H1 (cell line): Measurements from ENCODE around the gene HEATR5A. TPM values are rescaled to one million over a fixed set of nuclear protein-coding genes. Genes with fewer than 3 reads are reported as not detected.

Experiments
- CTCF ChIA-PET: fragments of 300-600 bp; sonication (Branson Sonifier 250); formaldehyde crosslinking; loops from one replicate; lab custom pipeline; 2021; ENCODE audit not compliant: partially characterized antibody; lab: Charles Lee
- POLR2A ChIA-PET: fragments of 300-600 bp; sonication (Branson Sonifier 250); formaldehyde crosslinking; loops from one replicate; lab custom pipeline; 2021; ENCODE audit warnings: inconsistent platforms; ENCODE audit not compliant: partially characterized antibody; lab: Charles Lee
- DNase-seq, 2 experiments: peaks; one replicate each; pipeline versions ENCODE4 v3.0.0 to v3.0.0-alpha.2; 2010 to 2022; ENCODE audit warnings: low spot score in 2 of 2, low read depth in 1 of 2, mixed read lengths in 1 of 2
- FAIRE-seq: peaks from 2 replicates; lab custom pipeline; 2011; peaks lifted over from hg19 to GRCh38; lab: Jason Lieb, UNC
- H2AFZ ChIP-seq: 2 replicates; pipeline ENCODE4 v1.8.1; 2012; ENCODE audit warnings: low read length, inconsistent platforms
- H2AK5ac ChIP-seq: 2 replicates; pipeline ENCODE4 v1.6.1; 2013; ENCODE audit warnings: low read depth, low read length
- H2BK120ac ChIP-seq: replicated peaks from 2 replicates; pipeline ENCODE3; 2013; ENCODE audit warnings: low read depth, low read length, inconsistent platforms
- H2BK12ac ChIP-seq: 2 replicates; pipeline ENCODE4 v1.6.1; 2013; ENCODE audit warnings: low read depth, low read length
- H2BK15ac ChIP-seq: 2 replicates; pipeline ENCODE4 v1.6.1; 2013; ENCODE audit warnings: low read length
- H2BK20ac ChIP-seq: 2 replicates; pipeline ENCODE4 v1.6.1; 2013; ENCODE audit warnings: low read length
- H2BK5ac ChIP-seq: 2 replicates; pipeline ENCODE4 v1.6.1; 2013; ENCODE audit warnings: low read depth, low read length
- H3K14ac ChIP-seq: 2 replicates; pipeline ENCODE4 v1.6.1; 2013; ENCODE audit warnings: inconsistent platforms; ENCODE audit not compliant: insufficient read length
- H3K18ac ChIP-seq: 2 replicates; pipeline ENCODE4 v1.6.1; 2013; ENCODE audit warnings: low read length; ENCODE audit errors: extremely low read depth
- H3K23ac ChIP-seq: 2 replicates; pipeline ENCODE4 v1.6.1; 2013; ENCODE audit warnings: inconsistent platforms; ENCODE audit not compliant: insufficient read length
- H3K23me2 ChIP-seq: 2 replicates; pipeline ENCODE4 v1.6.1; 2013; ENCODE audit warnings: low read depth, low read length
- H3K27ac ChIP-seq: 2 replicates; pipeline ENCODE4 v1.6.1; 2011; ENCODE audit warnings: low read depth, low read length, inconsistent platforms
- H3K27me3 ChIP-seq, 4 experiments: replicated peaks in 1 of 4; 1 replicate in 1 of 4; 2 replicates in 3 of 4; pipeline versions ENCODE4 v1.6.1 to v1.8.1; 2011 to 2013; ENCODE audit warnings: low read length in 3 of 4, mild to moderate bottlenecking in 3 of 4, inconsistent platforms in 2 of 4, mixed read lengths in 2 of 4, moderate library complexity in 1 of 4; ENCODE audit not compliant: control insufficient read depth in 3 of 4, insufficient read depth in 3 of 4; ENCODE audit errors: extremely low read depth in 1 of 4
- H3K36me3 ChIP-seq, 4 experiments: 2 replicates each; pipeline versions ENCODE4 v1.6.1 to v1.8.1; 2011 to 2013; ENCODE audit warnings: mild to moderate bottlenecking in 4 of 4, low read length in 3 of 4, moderate library complexity in 2 of 4, control low read depth in 1 of 4, inconsistent platforms in 1 of 4; ENCODE audit not compliant: insufficient read depth in 4 of 4, control insufficient read depth in 2 of 4
- H3K4ac ChIP-seq: replicated peaks from 2 replicates; pipeline ENCODE3; 2013; ENCODE audit warnings: low read length, low read depth, mixed read lengths, inconsistent platforms; ENCODE audit not compliant: insufficient read length
- H3K4me1 ChIP-seq, 4 experiments: replicated peaks in 1 of 4; 1 replicate in 1 of 4; 2 replicates in 3 of 4; pipeline versions ENCODE4 v1.6.1 to v1.8.1; 2011 to 2013; ENCODE audit warnings: low read length in 3 of 4, inconsistent platforms in 2 of 4, mixed read lengths in 1 of 4; ENCODE audit not compliant: insufficient read depth in 4 of 4, control insufficient read depth in 3 of 4
- H3K4me2 ChIP-seq, 2 experiments: 2 replicates each; pipeline versions ENCODE4 v1.6.1 to v1.8.1; 2011 to 2013; ENCODE audit warnings: low read depth in 2 of 2, low read length in 2 of 2, control low read depth in 1 of 2, inconsistent platforms in 1 of 2, mild to moderate bottlenecking in 1 of 2; ENCODE audit not compliant: insufficient read depth in 1 of 2
- H3K4me3 ChIP-seq, 4 experiments: fragments of 200-600, 300-600 bp in 1 of 4; sonication (generic), shearing (Covaris generic), sonication (Bioruptor Twin) in 1 of 4; 2 replicates each; pipeline versions ENCODE4 v1.5.1 to v1.8.1; 2011 to 2016; ENCODE audit warnings: low read length in 4 of 4, low read depth in 3 of 4, control low read depth in 2 of 4, inconsistent platforms in 2 of 4, mild to moderate bottlenecking in 2 of 4, mixed read lengths in 1 of 4, moderate library complexity in 1 of 4; ENCODE audit not compliant: insufficient read depth in 2 of 4; ENCODE audit errors: extremely low read depth in 1 of 4
- H3K56ac ChIP-seq: replicated peaks from 2 replicates; pipeline ENCODE3; 2013; ENCODE audit warnings: low read depth, mild to moderate bottlenecking, mixed read lengths, low read length, inconsistent platforms; ENCODE audit not compliant: insufficient read length
- H3K79me1 ChIP-seq: 2 replicates; pipeline ENCODE4 v1.6.1; 2013; ENCODE audit warnings: low read depth, low read length, control low read depth
- H3K79me2 ChIP-seq, 2 experiments: 2 replicates each; pipeline versions ENCODE4 v1.6.1 to v1.8.1; 2012 to 2013; ENCODE audit warnings: low read length in 2 of 2, mild to moderate bottlenecking in 2 of 2, inconsistent platforms in 1 of 2; ENCODE audit not compliant: insufficient read depth in 2 of 2, control insufficient read depth in 1 of 2
- H3K9ac ChIP-seq, 4 experiments: replicated peaks in 1 of 4; 1 replicate in 1 of 4; 2 replicates in 3 of 4; pipeline versions ENCODE4 v1.6.1 to v1.8.1; 2011 to 2013; ENCODE audit warnings: low read depth in 3 of 4, low read length in 3 of 4, control low read depth in 2 of 4, mild to moderate bottlenecking in 2 of 4, moderate library complexity in 2 of 4, inconsistent platforms in 1 of 4; ENCODE audit errors: extremely low read depth in 1 of 4
- H3K9me3 ChIP-seq, 2 experiments: 2 replicates each; pipeline versions ENCODE4 v1.6.1 to v1.8.1; 2012 to 2013; ENCODE audit warnings: mild to moderate bottlenecking in 2 of 2, moderate library complexity in 2 of 2, control low read depth in 1 of 2, inconsistent platforms in 1 of 2, low read depth in 1 of 2, low read length in 1 of 2, mixed read lengths in 1 of 2; ENCODE audit not compliant: insufficient read depth in 2 of 2
- H4K20me1 ChIP-seq, 2 experiments: replicated peaks in 1 of 2; 2 replicates each; pipeline versions ENCODE3 to v1.8.1; 2011 to 2013; ENCODE audit warnings: inconsistent platforms in 2 of 2, low read length in 2 of 2, mild to moderate bottlenecking in 1 of 2; ENCODE audit not compliant: insufficient read depth in 2 of 2, control insufficient read depth in 1 of 2
- H4K5ac ChIP-seq: 2 replicates; pipeline ENCODE4 v1.6.1; 2013; ENCODE audit warnings: low read length, low read depth, mixed read lengths, inconsistent platforms; ENCODE audit not compliant: insufficient read length
- H4K8ac ChIP-seq: 2 replicates; pipeline ENCODE4 v1.8.0; 2013; ENCODE audit warnings: mild to moderate bottlenecking, moderate library complexity, low read length, inconsistent platforms; ENCODE audit not compliant: insufficient read depth; ENCODE audit errors: extremely low read depth
- H4K91ac ChIP-seq: replicated peaks from 2 replicates; pipeline ENCODE3; 2013; ENCODE audit warnings: low read length, mixed read lengths, inconsistent platforms; ENCODE audit not compliant: insufficient read length
- CHD1 ChIP-seq: IDR thresholded peaks from 2 replicates; pipeline ENCODE4 v1.6.1; 2012; ENCODE audit warnings: low read depth, low read length, improper control_type of control experiment
- RNF2 ChIP-seq: fragments of 200-900, 300-1000 bp; sonication (generic); IDR thresholded peaks from 2 replicates; pipeline ENCODE4 v1.7.1; 2016; ENCODE audit warnings: borderline replicate concordance, low read depth, mild to moderate bottlenecking, antibody characterized with exemption, low read length; ENCODE audit not compliant: poor library complexity, severe bottlenecking; ENCODE audit errors: missing control alignments
- YY1 ChIP-seq: IDR thresholded peaks from 2 replicates; pipeline ENCODE4 v1.6.1; 2011; ENCODE audit warnings: low read depth, mild to moderate bottlenecking, low read length
- WGBS, 2 experiments: shearing (Covaris generic) in 1 of 2; methylation state at CpG; one replicate each; pipeline versions ENCODE4 v1.1.6 to v1.1.7; 2013 to 2015; ENCODE audit warnings: low lambda C conversion rate in 2 of 2, mixed read lengths in 2 of 2, inconsistent platforms in 1 of 2, low coverage in 1 of 2, missing lambda C conversion rate in 1 of 2; ENCODE audit not compliant: insufficient replicate concordance in 2 of 2, insufficient coverage in 1 of 2, insufficient read length in 1 of 2; ENCODE audit errors: extremely low coverage in 1 of 2, missing lambda C conversion rate in 1 of 2; 5-methylcytosine and 5-hydroxymethylcytosine counted together
- polyA plus RNA-seq, 7 experiments: library from polyadenylated mRNA; depleted of rRNA in 3 of 7; stranded (reverse) in 5 of 7; unstranded in 2 of 7; fragments of >200 nt in 5 of 7; fragments of 200-250 nt in 2 of 7; gene quantifications; 1 replicate in 5 of 7; 2 replicates in 1 of 7; 4 replicates in 1 of 7; pipeline versions ENCODE4 v1.2.1 to v1.2.3, GENCODE V29; 2011 to 2013; ENCODE audit warnings: missing spikeins in 2 of 7, mixed read lengths in 2 of 7
- total RNA-seq: library from RNA; stranded (reverse); fragmentation: NEBNext Ultra II Directional; extraction: Animal tissue kit (Norgen Biotek cat#: 25700); gene quantifications from 2 replicates; pipeline ENCODE4 v1.2.1, GENCODE V29; 2021

HEATR5A gene
- total and polyA plus RNA-seq, 2 of the 8 experiments (the other 6 are each of a cell fraction or from before 2014, with no cell fraction given): 9.0 to 36.2 TPM

DNA sequence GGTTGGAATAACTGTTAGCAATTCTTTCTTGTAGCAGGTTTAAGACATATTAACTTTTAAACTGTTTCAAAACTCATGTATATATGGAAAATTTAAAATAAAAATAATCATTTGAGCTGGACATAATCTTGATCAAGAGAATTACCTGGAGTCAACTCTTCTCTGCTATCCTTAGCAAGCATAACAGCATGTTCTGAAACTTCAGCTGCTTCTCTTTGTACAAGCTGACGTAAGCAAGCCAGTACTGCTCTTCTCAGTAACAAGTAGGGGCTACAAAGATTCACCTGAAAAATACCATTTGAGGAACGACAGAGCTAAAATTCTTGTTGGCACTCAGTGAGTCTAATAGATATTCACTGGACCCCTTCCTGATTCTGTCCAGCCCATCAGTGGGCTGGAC lies 83.0 kb downstream of the HEATR5A start:
- H3K36me3 ChIP-seq: no peaks in the 10 kb centered on the region
- no peaks in the 10 kb centered on the region for H3K4me1 ChIP-seq
- ChIA-PET CTCF (interaction anchor here (1.0 kb wide), 2 partner anchors 18 to 21 kb away, joined by 3 read pairs; no protein-coding TSS in a partner anchor), POLR2A (no interaction called here)
- no peak overlapping the region for H2AK5ac ChIP-seq
- H2BK120ac ChIP-seq: no peak overlapping the region
- H3K4me2 ChIP-seq: no peak overlapping the region
- no peak overlapping the region for H3K4me3 ChIP-seq
- H3K9me3 ChIP-seq: no peaks in the 10 kb centered on the region; a peak in 1 of 4 replicates
- H4K5ac ChIP-seq: no peak overlapping the region
- no peak overlapping the region for H3K4ac ChIP-seq
- H2BK20ac ChIP-seq: no peak overlapping the region
- no peak overlapping the region for H2BK15ac ChIP-seq
- H3K27me3 ChIP-seq: no peaks in the 10 kb centered on the region
- no peak overlapping the region for H2BK5ac ChIP-seq
- 87% methylated on average over 2 of the region's 2 CpGs; no CpG with 5 or more reads in 1 of the 2 experiments for WGBS, 2 experiments
- H3K14ac ChIP-seq: no peak overlapping the region
- no peaks in the 10 kb centered on the region for H4K20me1 ChIP-seq
- no peak for FAIRE-seq
- no peak overlapping the region for H3K18ac ChIP-seq
- H3K56ac ChIP-seq: no peak overlapping the region
- H4K91ac ChIP-seq: no peak overlapping the region
- H2BK12ac ChIP-seq: no peak overlapping the region
- H4K8ac ChIP-seq: no peak overlapping the region
- no peaks in the 10 kb centered on the region for H3K79me2 ChIP-seq
- DNase-seq: no peak
- no peak overlapping the region for H3K27ac ChIP-seq
- no peaks in the 10 kb centered on the region for H3K23me2 ChIP-seq
- no peak overlapping the region for H3K23ac ChIP-seq
- no peak overlapping the region for H2AFZ ChIP-seq
- H3K9ac ChIP-seq: no peak overlapping the region
- H3K79me1 ChIP-seq: no peaks in the 10 kb centered on the region
- no peak for TF ChIP-seq CHD1
- no peak for TF ChIP-seq RNF2
- no peak for TF ChIP-seq YY1
